Retina (tissue), 1 donor: ENCODE results near the gene COA1.
"Not testable (repeated sequence)": the region's sequence is repeated elsewhere in the genome, so short reads cannot be mapped to it uniquely, and the experiment has no call there.

Experiments
- DNase-seq: peaks from one replicate; pipeline ENCODE4 v3.0.0-alpha.2; 2016

COA1 gene

GRCh38 chr7:43687866-43688265, 41.5 kb downstream of the COA1 start:
- DNase-seq = not testable (repeated sequence)

DNA sequence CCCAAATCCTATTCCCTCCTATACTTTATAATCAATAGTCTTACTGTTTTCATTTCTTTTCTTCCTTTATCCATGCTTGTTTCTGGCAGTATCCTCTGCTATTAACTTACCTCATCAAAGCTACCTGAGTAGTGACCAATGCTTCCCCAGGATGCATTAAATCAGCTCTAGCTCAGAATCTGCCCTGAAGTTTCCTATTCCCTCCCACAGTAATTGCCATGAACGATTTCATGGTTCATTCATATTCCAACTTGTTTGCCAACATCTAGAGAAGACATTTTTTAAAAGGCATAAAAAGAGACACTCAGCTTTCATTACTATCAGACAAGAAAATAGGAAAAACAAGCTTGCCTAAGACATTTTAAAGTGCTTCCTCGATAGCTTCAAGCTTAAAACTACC, 42.3 kb downstream of the COA1 start:
- DNase-seq = no peak

DNA sequence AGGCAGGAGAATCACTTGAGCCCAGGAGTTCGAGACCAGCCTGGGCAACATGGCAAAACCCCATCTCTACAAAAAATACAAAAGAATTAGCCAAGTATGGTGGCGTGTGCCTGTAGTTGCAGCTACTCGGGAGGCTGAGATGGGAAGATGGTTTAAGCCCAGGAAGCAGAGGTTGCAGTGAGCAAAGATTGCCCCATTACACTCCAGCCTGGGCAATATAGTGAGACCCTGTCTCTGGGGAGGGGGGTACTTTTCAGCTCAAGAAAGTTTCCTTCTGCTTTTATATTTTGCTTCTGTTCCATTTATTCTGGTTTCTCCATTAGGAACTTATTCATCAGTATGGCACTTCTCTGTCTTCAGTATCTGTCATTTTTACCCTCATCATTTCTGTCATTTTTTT, 48.6 kb downstream of the COA1 start:
- no peak for DNase-seq

- no peak for DNase-seq
Observed at GRCh38 chr7:43679210-43680068, 49.9 kb downstream of the COA1 start.

DNA sequence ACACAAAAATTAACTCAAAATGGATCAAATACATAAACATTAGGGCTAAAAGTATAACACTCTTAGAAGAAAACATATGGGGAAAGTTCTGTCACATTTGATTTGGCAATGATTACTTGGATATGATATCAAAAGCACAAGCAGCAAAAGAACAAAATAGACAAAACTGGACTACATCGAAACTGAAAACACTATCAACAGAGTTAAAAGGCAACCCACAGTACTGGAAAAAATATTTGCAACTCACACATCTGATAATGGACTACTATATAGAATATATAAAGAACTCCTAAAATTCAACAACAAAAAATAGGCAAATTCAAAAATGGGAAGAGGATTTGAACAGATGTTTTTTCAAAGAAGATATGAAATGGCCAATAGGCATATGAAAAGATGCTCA, 51.0 kb downstream of the COA1 start:
- no peak for DNase-seq

- no peak for DNase-seq
Observed at GRCh38 chr7:43677864-43678263, 51.5 kb downstream of the COA1 start.

- no peak for DNase-seq
Observed at GRCh38 chr7:43674559-43675436, 54.5 kb downstream of the COA1 start.

DNA sequence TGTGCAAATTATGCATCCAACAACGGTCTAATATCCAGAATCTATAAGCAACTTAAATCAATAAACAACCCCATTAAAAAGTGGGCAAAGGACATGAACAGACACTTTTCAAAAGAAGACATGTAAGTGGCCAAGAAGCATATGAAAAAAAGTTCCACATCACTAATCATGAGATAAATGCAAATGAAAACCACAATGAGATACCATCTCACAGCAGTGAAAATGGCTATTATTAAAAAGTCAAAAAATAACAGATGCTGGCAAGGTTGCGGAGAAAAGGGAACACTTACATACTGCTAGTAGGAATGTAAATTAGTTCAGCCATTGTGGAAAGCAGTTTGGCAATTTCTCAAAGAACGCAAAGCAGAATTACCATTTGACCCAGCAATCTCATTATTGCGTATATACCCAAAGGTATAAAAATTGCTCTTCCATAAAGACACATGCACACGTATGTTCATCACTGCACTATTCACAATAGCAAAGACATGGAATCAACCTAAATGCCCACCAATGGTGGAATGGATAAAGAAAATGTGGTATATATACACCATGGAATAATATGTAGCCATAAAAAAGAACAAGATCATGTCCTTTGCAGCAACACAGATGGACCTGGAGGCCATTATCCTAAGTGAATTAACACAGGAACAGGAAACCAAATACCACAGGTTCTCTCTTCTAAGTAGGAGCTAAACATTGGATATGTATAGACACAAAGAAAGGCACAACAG, 55.9 kb downstream of the COA1 start:
- DNase-seq = not testable (repeated sequence)

DNA sequence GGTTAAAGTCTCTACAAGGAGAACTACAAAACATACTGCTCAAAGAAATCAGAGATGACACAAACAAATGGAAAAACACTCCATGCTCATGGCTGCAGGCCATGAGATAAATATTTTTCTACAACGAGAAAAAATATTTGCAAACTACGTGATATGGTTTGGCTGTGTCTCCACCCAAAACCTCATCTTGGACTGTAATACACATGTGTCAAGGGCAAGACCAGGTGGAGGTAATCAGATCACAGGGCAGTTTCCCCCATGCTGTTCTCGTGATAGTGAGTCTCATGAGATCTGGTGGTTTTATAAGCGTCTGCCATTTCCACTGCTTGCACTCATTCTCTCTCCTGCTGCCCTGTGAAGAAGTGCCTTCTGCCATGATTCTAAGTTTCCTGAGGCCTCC, 57.8 kb downstream of the COA1 start:
- no peak for DNase-seq

DNA sequence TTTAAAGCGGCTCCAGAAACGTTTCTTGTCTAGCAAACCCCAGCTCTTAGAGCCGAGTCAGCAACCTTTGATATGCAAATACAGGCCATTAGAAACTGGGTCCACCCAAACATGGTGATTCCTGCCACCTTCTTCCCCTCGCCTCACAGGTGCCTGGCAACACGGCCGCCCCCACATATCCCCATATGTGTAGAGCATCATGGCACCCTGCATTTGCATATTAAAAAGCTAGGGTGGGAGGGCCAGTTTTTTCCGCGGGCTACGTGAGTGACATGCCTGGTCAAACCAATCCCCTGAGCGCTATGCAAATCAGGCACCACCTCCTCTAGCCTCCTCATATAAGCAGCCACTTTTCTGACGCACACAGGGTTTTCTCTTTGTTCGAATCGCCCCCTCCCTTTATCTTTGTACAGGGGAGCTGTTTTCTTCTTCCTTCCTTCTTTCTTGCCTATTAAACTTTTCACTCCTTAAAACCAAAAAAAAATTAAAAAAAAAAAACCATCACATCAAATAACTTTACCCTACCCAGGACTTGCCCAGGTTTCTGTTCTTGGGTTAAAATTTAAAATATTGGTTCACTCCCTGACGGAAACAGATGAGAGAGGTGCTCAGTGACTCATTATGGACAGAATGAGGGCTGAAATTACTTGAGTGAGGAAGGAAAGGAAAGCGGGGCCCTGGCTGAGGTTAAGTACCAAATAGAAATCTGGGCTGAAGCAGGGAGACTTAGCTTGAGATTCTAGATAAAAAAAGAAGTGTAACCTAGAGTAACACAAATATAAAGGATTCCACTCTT, 59.8 kb downstream of the COA1 start:
- DNase-seq = no peak

DNA sequence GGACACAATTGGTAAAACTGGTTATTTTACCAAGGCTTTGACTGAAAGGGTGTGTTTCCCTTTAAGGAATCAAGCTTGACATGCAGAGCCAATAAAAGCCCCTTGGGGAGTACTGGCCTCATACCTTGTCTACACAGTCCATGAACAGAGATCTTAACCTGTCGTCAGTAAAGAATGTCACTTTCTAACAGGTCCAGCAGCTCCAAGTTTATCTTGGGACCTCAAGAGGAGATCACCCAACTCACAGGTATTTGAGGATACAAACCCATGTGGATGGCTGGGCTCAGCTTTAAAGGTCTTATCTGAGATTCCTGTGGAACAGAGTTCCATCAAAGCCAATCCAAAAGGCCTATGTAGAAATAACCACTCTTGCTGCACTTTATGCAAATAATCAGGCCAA, 61.3 kb downstream of the COA1 start:
- DNase-seq = no peak

GRCh38 chr7:43666938-43667337, 62.4 kb downstream of the COA1 start:
- DNase-seq = no peak

GRCh38 chr7:43664681-43665080, 64.6 kb downstream of the COA1 start:
- no peak for DNase-seq

- no peak for DNase-seq
Observed at GRCh38 chr7:43660141-43660540, 69.2 kb downstream of the COA1 start.

- DNase-seq = no peak
Observed at GRCh38 chr7:43659549-43659896, 69.8 kb downstream of the COA1 start.

- no peak for DNase-seq
Observed at GRCh38 chr7:43658718-43659548, 70.4 kb downstream of the COA1 start.

GRCh38 chr7:43656997-43657396, 72.3 kb downstream of the COA1 start:
- DNase-seq = no peak

GRCh38 chr7:43655584-43655983, 73.7 kb downstream of the COA1 start:
- no peak for DNase-seq

- no peak for DNase-seq
Observed at GRCh38 chr7:43653891-43654504, 75.3 kb downstream of the COA1 start.

GRCh38 chr7:43653466-43653865, 75.9 kb downstream of the COA1 start:
- DNase-seq = no peak

- DNase-seq = no peak
Observed at GRCh38 chr7:43652364-43652763, 77.0 kb downstream of the COA1 start.
